Activated naive CD8-positive, alpha-beta T cell treated with anti-CD3 and anti-CD28 coated beads for 36 hours (primary cell): ENCODE results near the gene MAP3K21. TPM values are rescaled to one million over a fixed set of nuclear protein-coding genes. Genes with fewer than 3 reads are reported as not detected.
A peak's percentile ranks its signal among the peaks of the same experiment; 100 is the strongest.

Experiments
- DNase-seq: peaks from one replicate; pipeline ENCODE4 v3.0.0; 2021
- H3K27ac Mint-ChIP-seq: one replicate; pipeline ENCODE4 v1.8.0; 2022; ENCODE audit warnings: mild to moderate bottlenecking, moderate library complexity, mixed read lengths
- H3K27me3 Mint-ChIP-seq: one replicate; pipeline ENCODE4 v1.8.0; 2022; ENCODE audit warnings: mild to moderate bottlenecking, mixed read lengths
- H3K36me3 Mint-ChIP-seq: one replicate; pipeline ENCODE4 v1.8.0; 2021; ENCODE audit warnings: mild to moderate bottlenecking, mixed read lengths
- H3K4me1 Mint-ChIP-seq: one replicate; pipeline ENCODE4 v1.8.0; 2021; ENCODE audit warnings: mixed read lengths
- H3K4me3 Mint-ChIP-seq: one replicate; pipeline ENCODE4 v1.8.0; 2022; ENCODE audit warnings: mild to moderate bottlenecking, moderate library complexity, mixed read lengths
- H3K9me3 Mint-ChIP-seq: one replicate; pipeline ENCODE4 v1.8.0; 2022; ENCODE audit warnings: mixed read lengths
- total RNA-seq, 2 experiments: library from RNA; stranded (reverse); gene quantifications; one replicate each; pipeline ENCODE4 v1.2.3, GENCODE V29; 2021

The MAP3K21 gene
- total RNA-seq, 2 experiments from 2014 or later, result 1.6 to 1.9 TPM

GRCh38 chr1:233313434-233314155 lies 13.9 kb upstream of the MAP3K21 start:
- no peaks in the 10 kb centered on the region for H3K36me3 Mint-ChIP-seq
- H3K27me3 Mint-ChIP-seq, result peaks cover 10% of the 10 kb centered on the region
- H3K27ac Mint-ChIP-seq, result no peak overlapping the region
- no peak for DNase-seq
- no peaks in the 10 kb centered on the region for H3K4me1 Mint-ChIP-seq
- no peaks in the 10 kb centered on the region for H3K9me3 Mint-ChIP-seq
- no peak overlapping the region for H3K4me3 Mint-ChIP-seq

GRCh38 chr1:233315718-233316301 lies 11.7 kb upstream of the MAP3K21 start:
- peaks cover 19% of the 10 kb centered on the region for H3K27me3 Mint-ChIP-seq
- no peaks in the 10 kb centered on the region for H3K9me3 Mint-ChIP-seq
- no peaks in the 10 kb centered on the region for H3K4me1 Mint-ChIP-seq
- H3K36me3 Mint-ChIP-seq, result no peaks in the 10 kb centered on the region
- H3K27ac Mint-ChIP-seq, result no peak overlapping the region
- no peak overlapping the region for H3K4me3 Mint-ChIP-seq
- no peak for DNase-seq

GRCh38 chr1:233316473-233316872 lies 11.1 kb upstream of the MAP3K21 start:
- Mint-ChIP-seq H3K27me3 (peaks cover 23% of the 10 kb centered on the region), H3K9me3 (no peaks in the 10 kb centered on the region), H3K4me3 (no peak overlapping the region), H3K27ac (no peak overlapping the region), H3K36me3 (no peaks in the 10 kb centered on the region), H3K4me1 (no peaks in the 10 kb centered on the region)
- DNase-seq, result no peak

GRCh38 chr1:233319272-233319671 lies 8.3 kb upstream of the MAP3K21 start:
- H3K9me3 Mint-ChIP-seq, result no peaks in the 10 kb centered on the region
- H3K4me3 Mint-ChIP-seq, result no peak overlapping the region
- H3K4me1 Mint-ChIP-seq, result no peaks in the 10 kb centered on the region
- H3K27me3 Mint-ChIP-seq, result peaks cover 19% of the 10 kb centered on the region
- H3K36me3 Mint-ChIP-seq, result no peaks in the 10 kb centered on the region
- no peak overlapping the region for H3K27ac Mint-ChIP-seq
- no peak for DNase-seq

- H3K27me3 Mint-ChIP-seq, result peaks cover 16% of the 10 kb centered on the region
- no peak for DNase-seq
- no peak overlapping the region for H3K4me3 Mint-ChIP-seq
- H3K36me3 Mint-ChIP-seq, result no peaks in the 10 kb centered on the region
- H3K27ac Mint-ChIP-seq, result no peak overlapping the region
- no peaks in the 10 kb centered on the region for H3K4me1 Mint-ChIP-seq
- no peaks in the 10 kb centered on the region for H3K9me3 Mint-ChIP-seq
Observed at GRCh38 chr1:233320023-233320422, 7.5 kb upstream of the MAP3K21 start.

- Mint-ChIP-seq H3K27me3 (peaks cover 20% of the 10 kb centered on the region), H3K36me3 (no peaks in the 10 kb centered on the region), H3K4me3 (no peak overlapping the region), H3K9me3 (no peaks in the 10 kb centered on the region), H3K27ac (no peak overlapping the region), H3K4me1 (no peaks in the 10 kb centered on the region)
- DNase-seq, result no peak
Observed at GRCh38 chr1:233323718-233324117, 3.8 kb upstream of the MAP3K21 start.

- H3K27me3 Mint-ChIP-seq, result peaks cover 28% of the 10 kb centered on the region
- H3K4me3 Mint-ChIP-seq, result no peak overlapping the region
- H3K4me1 Mint-ChIP-seq, result peaks cover 4% of the 10 kb centered on the region
- no peak for DNase-seq
- H3K36me3 Mint-ChIP-seq, result no peaks in the 10 kb centered on the region
- H3K27ac Mint-ChIP-seq, result no peak overlapping the region
- no peaks in the 10 kb centered on the region for H3K9me3 Mint-ChIP-seq
Observed at GRCh38 chr1:233326319-233326718, 1.2 kb upstream of the MAP3K21 start.

- H3K4me3 Mint-ChIP-seq, result peak overlapping the region; percentile 71
- peak; percentile 84 for DNase-seq
- H3K4me1 Mint-ChIP-seq, result peaks cover 4% of the 10 kb centered on the region
- H3K27ac Mint-ChIP-seq, result peak overlapping the region; percentile 20
- peaks cover 33% of the 10 kb centered on the region for H3K27me3 Mint-ChIP-seq
- H3K36me3 Mint-ChIP-seq, result no peaks in the 10 kb centered on the region
- H3K9me3 Mint-ChIP-seq, result no peaks in the 10 kb centered on the region
Observed at GRCh38 chr1:233326811-233327650, 493 bp upstream of the MAP3K21 start.

- Mint-ChIP-seq H3K4me1 (peaks cover 4% of the 10 kb centered on the region), H3K36me3 (no peaks in the 10 kb centered on the region), H3K27me3 (peaks cover 37% of the 10 kb centered on the region), H3K9me3 (no peaks in the 10 kb centered on the region), H3K4me3 (peak overlapping the region; percentile 48), H3K27ac (no peak overlapping the region)
- peak; percentile 35 for DNase-seq
Observed at GRCh38 chr1:233328142-233328921, 808 bp downstream of the MAP3K21 start.

- H3K9me3 Mint-ChIP-seq, result no peaks in the 10 kb centered on the region
- peaks cover 43% of the 10 kb centered on the region for H3K27me3 Mint-ChIP-seq
- H3K4me3 Mint-ChIP-seq, result no peak overlapping the region
- DNase-seq, result no peak
- no peak overlapping the region for H3K27ac Mint-ChIP-seq
- no peaks in the 10 kb centered on the region for H3K36me3 Mint-ChIP-seq
- H3K4me1 Mint-ChIP-seq, result peaks cover 4% of the 10 kb centered on the region
Observed at GRCh38 chr1:233331676-233332519, 4.4 kb downstream of the MAP3K21 start.

- DNase-seq, result no peak
- H3K27me3 Mint-ChIP-seq, result peaks cover 49% of the 10 kb centered on the region
- H3K4me3 Mint-ChIP-seq, result no peak overlapping the region
- peaks cover 4% of the 10 kb centered on the region for H3K4me1 Mint-ChIP-seq
- no peaks in the 10 kb centered on the region for H3K36me3 Mint-ChIP-seq
- H3K9me3 Mint-ChIP-seq, result no peaks in the 10 kb centered on the region
- no peak overlapping the region for H3K27ac Mint-ChIP-seq
Observed at GRCh38 chr1:233333086-233333485, 5.6 kb downstream of the MAP3K21 start.

- peaks cover 2% of the 10 kb centered on the region for H3K4me1 Mint-ChIP-seq
- no peak overlapping the region for H3K4me3 Mint-ChIP-seq
- DNase-seq, result no peak
- no peaks in the 10 kb centered on the region for H3K36me3 Mint-ChIP-seq
- H3K9me3 Mint-ChIP-seq, result no peaks in the 10 kb centered on the region
- H3K27ac Mint-ChIP-seq, result no peak overlapping the region
- H3K27me3 Mint-ChIP-seq, result peaks cover 52% of the 10 kb centered on the region
Observed at GRCh38 chr1:233334092-233334491, 6.6 kb downstream of the MAP3K21 start.

- no peaks in the 10 kb centered on the region for H3K4me1 Mint-ChIP-seq
- H3K9me3 Mint-ChIP-seq, result no peaks in the 10 kb centered on the region
- no peak for DNase-seq
- no peak overlapping the region for H3K4me3 Mint-ChIP-seq
- H3K36me3 Mint-ChIP-seq, result no peaks in the 10 kb centered on the region
- H3K27me3 Mint-ChIP-seq, result peaks cover 56% of the 10 kb centered on the region
- H3K27ac Mint-ChIP-seq, result no peak overlapping the region
Observed at GRCh38 chr1:233336554-233337456, 9.3 kb downstream of the MAP3K21 start.
